Measurements from ENCODE around the gene RHOC. TPM values are rescaled to one million over a fixed set of nuclear protein-coding genes. Genes with fewer than 3 reads are reported as not detected.

RHOC gene
- total RNA-seq, 1 experiment from 2014 or later: 154 TPM

GRCh38 chr1:112743174-112744008 is 36.5 kb upstream of the RHOC start:
- no peak overlapping the region for H2AFZ ChIP-seq (ENCODE audit: low read depth, low read length, poor library complexity, severe bottlenecking)
- no peaks in the 10 kb centered on the region for H3K27me3 ChIP-seq (ENCODE audit: insufficient read depth, low read length)
- H3K9me2 ChIP-seq (ENCODE audit: insufficient read depth): no peaks in the 10 kb centered on the region
- ATAC-seq (no peak), DNase-seq (ENCODE audit: low read depth, low spot score) (no peak)
- H3K4me3 ChIP-seq (replicated peaks in 1 of 2; ENCODE audit: low read depth in 1 of 2, low read length in 2 of 2): no peak overlapping the region
- no peak overlapping the region for H3K9ac ChIP-seq (ENCODE audit: low read length)
- H3K4me1 ChIP-seq (ENCODE audit: control insufficient read depth in 1 of 2, insufficient read depth in 2 of 2, low read length in 2 of 2): no peaks in the 10 kb centered on the region
- TF ChIP-seq EZH2 (IDR thresholded peaks at IDR 0.05) (no peak), ZBTB33 (IDR thresholded peaks at IDR 0.05; ENCODE audit: extremely low read depth, insufficient replicate concordance, low read length) (no peak), POLR2A (IDR thresholded peaks at IDR 0.05; ENCODE audit: borderline replicate concordance, extremely low read depth, insufficient read depth, insufficient read length) (no peak), CTCF (IDR thresholded peaks at IDR 0.05 in 2 of 3, conservative IDR thresholded peaks at IDR 0.05 in 1 of 3; ENCODE audit: borderline replicate concordance in 1 of 3, insufficient read depth in 1 of 3, low read depth in 2 of 3, low read length in 2 of 3) (no peak)
- ChIA-PET CTCF (no interaction called here), RAD21 (ENCODE audit: low non-redundant PET in 1 of 2, low total read pairs in 2 of 2, uncharacterized antibody in 2 of 2, unreplicated experiment in 2 of 2) (no interaction called here), POLR2A (no interaction called here)
- no TSS peak for BruUV-seq (replicated peaks)
- no peaks in the 10 kb centered on the region for H3K79me2 ChIP-seq (ENCODE audit: insufficient read depth, low read length)
- no peak overlapping the region for H3K4me2 ChIP-seq (ENCODE audit: low read length)
- H3K27ac ChIP-seq (ENCODE audit: low read depth, low read length): no peak overlapping the region
- no peaks in the 10 kb centered on the region for H3K36me3 ChIP-seq (ENCODE audit: control insufficient read depth in 1 of 2, insufficient read depth in 2 of 2, low read length in 2 of 2)
- no peaks in the 10 kb centered on the region for H3K9me3 ChIP-seq (ENCODE audit: control insufficient read depth in 1 of 2, insufficient read depth in 1 of 2, low read depth in 1 of 2, low read length in 2 of 2)
- intact Hi-C loops (cut with micrococcal nuclease): no loop called here
- no peaks in the 10 kb centered on the region for H4K20me1 ChIP-seq (ENCODE audit: insufficient read depth)

Data from HCT116 (cell line).